ENCODE data around the gene NEU2. TPM values are rescaled to one million over a fixed set of nuclear protein-coding genes. Genes with fewer than 3 reads are reported as not detected.

NEU2 gene
- total RNA-seq, 1 experiment from 2014 or later = not detected

DNA sequence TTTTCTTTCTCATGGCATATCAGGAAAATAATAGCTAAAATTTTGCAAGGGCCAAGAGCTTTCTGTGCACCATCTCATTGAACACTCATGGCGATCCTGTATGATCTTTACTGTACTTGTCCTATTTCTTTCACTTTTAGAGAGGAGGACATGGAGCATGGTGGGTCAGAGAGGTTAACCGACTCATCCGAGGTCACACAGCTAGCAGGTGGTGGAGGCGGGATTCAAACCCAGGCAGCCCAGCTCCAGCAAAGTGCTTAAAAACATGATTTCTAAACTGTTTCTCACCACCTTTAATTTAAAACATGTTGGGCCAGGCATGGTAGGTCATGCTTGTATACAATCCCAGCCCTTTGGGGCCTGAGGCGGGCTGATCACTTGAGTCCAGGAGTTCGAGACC lies 25.8 kb upstream of the NEU2 start:
- no peaks in the 10 kb centered on the region for H3K9me2 ChIP-seq (ENCODE audit: insufficient read depth)
- ATAC-seq = no peak
- no peaks in the 10 kb centered on the region for H4K20me1 ChIP-seq (ENCODE audit: insufficient read depth)
- no peaks in the 10 kb centered on the region for H3K36me3 ChIP-seq (ENCODE audit: control insufficient read depth in 1 of 2, insufficient read depth in 2 of 2, low read length in 2 of 2)
- DNase-seq (ENCODE audit: low read depth, low spot score) = no peak
- ChIA-PET CTCF (interaction anchor here (1.7 kb wide), 1 partner anchor 22 kb away, joined by 4 read pairs; no protein-coding TSS in a partner anchor), POLR2A (no interaction called here), RAD21 (ENCODE audit: low non-redundant PET in 1 of 2, low total read pairs in 2 of 2, uncharacterized antibody in 2 of 2, unreplicated experiment in 2 of 2) (no interaction called here)
- H3K79me2 ChIP-seq (ENCODE audit: insufficient read depth, low read length) = no peaks in the 10 kb centered on the region
- H3K27me3 ChIP-seq (ENCODE audit: insufficient read depth, low read length) = no peaks in the 10 kb centered on the region
- H3K27ac ChIP-seq (ENCODE audit: low read depth, low read length) = no peak overlapping the region
- H3K9ac ChIP-seq (ENCODE audit: low read length) = no peak overlapping the region
- no peak overlapping the region for H2AFZ ChIP-seq (ENCODE audit: low read depth, low read length, poor library complexity, severe bottlenecking)
- no peak overlapping the region for H3K4me3 ChIP-seq (replicated peaks in 1 of 2; ENCODE audit: low read depth in 1 of 2, low read length in 2 of 2)
- H3K9me3 ChIP-seq (ENCODE audit: control insufficient read depth in 1 of 2, insufficient read depth in 1 of 2, low read depth in 1 of 2, low read length in 2 of 2) = no peaks in the 10 kb centered on the region
- intact Hi-C loops (cut with micrococcal nuclease) = no loop called here
- no TSS peak for BruUV-seq (replicated peaks)
- H3K4me2 ChIP-seq (ENCODE audit: low read length) = no peak overlapping the region
- TF ChIP-seq, protein P1, sequence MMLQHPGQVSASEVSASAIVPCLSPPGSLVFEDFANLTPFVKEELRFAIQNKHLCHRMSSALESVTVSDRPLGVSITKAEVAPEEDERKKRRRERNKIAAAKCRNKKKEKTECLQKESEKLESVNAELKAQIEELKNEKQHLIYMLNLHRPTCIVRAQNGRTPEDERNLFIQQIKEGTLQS (IDR thresholded peaks at IDR 0.05) = no peak
- TF ChIP-seq EGR1 (IDR thresholded peaks at IDR 0.05; ENCODE audit: low read depth) = no peak
- H3K4me1 ChIP-seq (ENCODE audit: control insufficient read depth in 1 of 2, insufficient read depth in 2 of 2, low read length in 2 of 2) = no peaks in the 10 kb centered on the region

- H3K79me2 ChIP-seq (ENCODE audit: insufficient read depth, low read length) = no peaks in the 10 kb centered on the region
Observed at GRCh38 chr2:233007270-233007669, 25.2 kb upstream of the NEU2 start.

More at GRCh38 chr2:233007270-233007669, 25.2 kb upstream of the NEU2 start:
- H3K27me3 ChIP-seq (ENCODE audit: insufficient read depth, low read length) = no peaks in the 10 kb centered on the region
- ATAC-seq (no peak), DNase-seq (ENCODE audit: low read depth, low spot score) (no peak)
- no peak overlapping the region for H2AFZ ChIP-seq (ENCODE audit: low read depth, low read length, poor library complexity, severe bottlenecking)
- no peaks in the 10 kb centered on the region for H3K9me2 ChIP-seq (ENCODE audit: insufficient read depth)
- no peaks in the 10 kb centered on the region for H4K20me1 ChIP-seq (ENCODE audit: insufficient read depth)
- POLR2A ChIA-PET = no interaction called here
- intact Hi-C loops (cut with micrococcal nuclease) = no loop called here
- H3K9ac ChIP-seq (ENCODE audit: low read length) = no peak overlapping the region
- no peaks in the 10 kb centered on the region for H3K9me3 ChIP-seq (ENCODE audit: control insufficient read depth in 1 of 2, insufficient read depth in 1 of 2, low read depth in 1 of 2, low read length in 2 of 2)
- RAD21 ChIA-PET (ENCODE audit: low non-redundant PET in 1 of 2, low total read pairs in 2 of 2, uncharacterized antibody in 2 of 2, unreplicated experiment in 2 of 2) = no interaction called here
- CTCF ChIA-PET = interaction anchor here (1.7 kb wide), 1 partner anchor 22 kb away, joined by 4 read pairs; no protein-coding TSS in a partner anchor
- no TSS peak for BruUV-seq (replicated peaks)
- no peak overlapping the region for H3K4me2 ChIP-seq (ENCODE audit: low read length)
- TF ChIP-seq EGR1 (IDR thresholded peaks at IDR 0.05; ENCODE audit: low read depth) (no peak), ZNF274 (IDR thresholded peaks at IDR 0.05; ENCODE audit: low read depth, low read length) (no peak), MAX (IDR thresholded peaks at IDR 0.05) (no peak), POLR2A (IDR thresholded peaks at IDR 0.05; ENCODE audit: borderline replicate concordance, extremely low read depth, insufficient read depth, insufficient read length) (no peak), RAD21 (IDR thresholded peaks at IDR 0.05; ENCODE audit: low read depth) (no peak), EZH2 (IDR thresholded peaks at IDR 0.05) (no peak), REST (IDR thresholded peaks at IDR 0.05; ENCODE audit: low read depth) (no peak), SP1 (IDR thresholded peaks at IDR 0.05; ENCODE audit: low read depth) (no peak), CBX3 (IDR thresholded peaks at IDR 0.05; ENCODE audit: low read depth) (no peak), CTCF (IDR thresholded peaks at IDR 0.05 in 2 of 3, conservative IDR thresholded peaks at IDR 0.05 in 1 of 3; ENCODE audit: borderline replicate concordance in 1 of 3, insufficient read depth in 1 of 3, low read depth in 2 of 3, low read length in 2 of 3) (no peak)
- no peaks in the 10 kb centered on the region for H3K4me1 ChIP-seq (ENCODE audit: control insufficient read depth in 1 of 2, insufficient read depth in 2 of 2, low read length in 2 of 2)
- no peaks in the 10 kb centered on the region for H3K36me3 ChIP-seq (ENCODE audit: control insufficient read depth in 1 of 2, insufficient read depth in 2 of 2, low read length in 2 of 2)
- H3K4me3 ChIP-seq (replicated peaks in 1 of 2; ENCODE audit: low read depth in 1 of 2, low read length in 2 of 2) = no peak overlapping the region
- H3K27ac ChIP-seq (ENCODE audit: low read depth, low read length) = no peak overlapping the region

All from HCT116 (cell line).